ENCODE results near the gene PDLIM7. TPM values are rescaled to one million over a fixed set of nuclear protein-coding genes. Genes with fewer than 3 reads are reported as not detected.

The PDLIM7 gene
- polyA plus RNA-seq, 1 donor from 2014 or later = 21.0 TPM

DNA sequence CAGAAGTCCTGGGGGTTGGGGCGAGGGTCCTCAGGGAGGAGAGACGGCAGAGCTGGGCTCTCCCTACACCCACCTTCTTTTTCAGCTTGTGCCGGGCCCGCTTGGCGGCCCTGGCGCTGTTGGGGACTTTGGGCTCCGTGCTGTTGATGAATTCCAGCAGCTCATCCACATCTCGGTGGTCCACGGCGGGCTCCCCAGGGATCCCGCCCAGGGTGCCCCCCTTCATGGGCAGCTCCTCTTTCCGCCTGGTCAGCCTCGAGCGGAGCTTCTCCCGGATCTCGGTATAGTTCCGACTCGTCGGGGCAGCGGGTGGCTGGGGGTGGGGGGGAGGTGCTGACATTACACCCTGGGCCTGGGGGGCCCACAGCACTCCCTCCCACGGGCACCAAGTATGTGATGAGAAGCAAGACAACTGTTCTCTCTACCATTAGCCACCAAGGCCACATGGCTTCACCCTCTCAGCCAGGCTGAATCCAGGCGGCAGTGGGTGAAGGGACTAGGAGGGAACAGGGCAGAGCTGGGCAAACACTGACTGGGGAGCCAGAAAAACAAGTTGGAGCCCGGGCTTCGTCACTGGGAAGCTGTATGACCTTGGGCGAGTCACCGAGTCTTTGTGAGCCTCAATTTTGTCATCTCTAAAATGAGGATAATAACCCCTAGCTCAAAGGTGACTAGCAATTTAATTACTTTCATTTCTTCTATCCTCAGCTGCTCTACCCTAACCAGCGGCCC is 34.0 kb upstream of the PDLIM7 start:
- no peaks in the 10 kb centered on the region for H3K27me3 ChIP-seq (ENCODE audit: insufficient read depth, low read depth, low read length)
- no peaks in the 10 kb centered on the region for H4K20me1 ChIP-seq (ENCODE audit: insufficient read depth)
- no peaks in the 10 kb centered on the region for H3F3A ChIP-seq (ENCODE audit: insufficient read depth, low read length, poor library complexity, severe bottlenecking)
- H3K9me2 ChIP-seq (ENCODE audit: insufficient read depth, low read length) = no peaks in the 10 kb centered on the region
- no peaks in the 10 kb centered on the region for H3K9me3 ChIP-seq (ENCODE audit: low read length)
- H3K9ac ChIP-seq (ENCODE audit: low read length) = no peak overlapping the region
- no peak overlapping the region for H2AFZ ChIP-seq (ENCODE audit: low read depth, low read length)
- no peak overlapping the region for H3K27ac ChIP-seq (ENCODE audit: low read length)
- no peak overlapping the region for H3K4me2 ChIP-seq (ENCODE audit: low read length)
- H3K4me3 ChIP-seq (ENCODE audit: low read length) = no peak overlapping the region
- TF ChIP-seq, protein P1, sequence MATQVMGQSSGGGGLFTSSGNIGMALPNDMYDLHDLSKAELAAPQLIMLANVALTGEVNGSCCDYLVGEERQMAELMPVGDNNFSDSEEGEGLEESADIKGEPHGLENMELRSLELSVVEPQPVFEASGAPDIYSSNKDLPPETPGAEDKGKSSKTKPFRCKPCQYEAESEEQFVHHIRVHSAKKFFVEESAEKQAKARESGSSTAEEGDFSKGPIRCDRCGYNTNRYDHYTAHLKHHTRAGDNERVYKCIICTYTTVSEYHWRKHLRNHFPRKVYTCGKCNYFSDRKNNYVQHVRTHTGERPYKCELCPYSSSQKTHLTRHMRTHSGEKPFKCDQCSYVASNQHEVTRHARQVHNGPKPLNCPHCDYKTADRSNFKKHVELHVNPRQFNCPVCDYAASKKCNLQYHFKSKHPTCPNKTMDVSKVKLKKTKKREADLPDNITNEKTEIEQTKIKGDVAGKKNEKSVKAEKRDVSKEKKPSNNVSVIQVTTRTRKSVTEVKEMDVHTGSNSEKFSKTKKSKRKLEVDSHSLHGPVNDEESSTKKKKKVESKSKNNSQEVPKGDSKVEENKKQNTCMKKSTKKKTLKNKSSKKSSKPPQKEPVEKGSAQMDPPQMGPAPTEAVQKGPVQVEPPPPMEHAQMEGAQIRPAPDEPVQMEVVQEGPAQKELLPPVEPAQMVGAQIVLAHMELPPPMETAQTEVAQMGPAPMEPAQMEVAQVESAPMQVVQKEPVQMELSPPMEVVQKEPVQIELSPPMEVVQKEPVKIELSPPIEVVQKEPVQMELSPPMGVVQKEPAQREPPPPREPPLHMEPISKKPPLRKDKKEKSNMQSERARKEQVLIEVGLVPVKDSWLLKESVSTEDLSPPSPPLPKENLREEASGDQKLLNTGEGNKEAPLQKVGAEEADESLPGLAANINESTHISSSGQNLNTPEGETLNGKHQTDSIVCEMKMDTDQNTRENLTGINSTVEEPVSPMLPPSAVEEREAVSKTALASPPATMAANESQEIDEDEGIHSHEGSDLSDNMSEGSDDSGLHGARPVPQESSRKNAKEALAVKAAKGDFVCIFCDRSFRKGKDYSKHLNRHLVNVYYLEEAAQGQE (IDR thresholded peaks at IDR 0.05; ENCODE audit: borderline replicate concordance) = no peak
- TF ChIP-seq EP300 (conservative IDR thresholded peaks at IDR 0.05; ENCODE audit: poor library complexity, severe bottlenecking) (no peak), SMC3 (conservative IDR thresholded peaks at IDR 0.05; ENCODE audit: poor library complexity) (no peak), POLR2AphosphoS5 (IDR thresholded peaks at IDR 0.05) (no peak), MXI1 (conservative IDR thresholded peaks at IDR 0.05; ENCODE audit: poor library complexity, severe bottlenecking) (no peak), TAF1 (IDR thresholded peaks at IDR 0.05; ENCODE audit: low read depth) (no peak), EZH2 (IDR thresholded peaks at IDR 0.05; ENCODE audit: borderline replicate concordance, insufficient read depth, low read length, poor library complexity, severe bottlenecking) (no peak), RAD21 (conservative IDR thresholded peaks at IDR 0.05) (no peak)
- TF ChIP-seq, protein P2, sequence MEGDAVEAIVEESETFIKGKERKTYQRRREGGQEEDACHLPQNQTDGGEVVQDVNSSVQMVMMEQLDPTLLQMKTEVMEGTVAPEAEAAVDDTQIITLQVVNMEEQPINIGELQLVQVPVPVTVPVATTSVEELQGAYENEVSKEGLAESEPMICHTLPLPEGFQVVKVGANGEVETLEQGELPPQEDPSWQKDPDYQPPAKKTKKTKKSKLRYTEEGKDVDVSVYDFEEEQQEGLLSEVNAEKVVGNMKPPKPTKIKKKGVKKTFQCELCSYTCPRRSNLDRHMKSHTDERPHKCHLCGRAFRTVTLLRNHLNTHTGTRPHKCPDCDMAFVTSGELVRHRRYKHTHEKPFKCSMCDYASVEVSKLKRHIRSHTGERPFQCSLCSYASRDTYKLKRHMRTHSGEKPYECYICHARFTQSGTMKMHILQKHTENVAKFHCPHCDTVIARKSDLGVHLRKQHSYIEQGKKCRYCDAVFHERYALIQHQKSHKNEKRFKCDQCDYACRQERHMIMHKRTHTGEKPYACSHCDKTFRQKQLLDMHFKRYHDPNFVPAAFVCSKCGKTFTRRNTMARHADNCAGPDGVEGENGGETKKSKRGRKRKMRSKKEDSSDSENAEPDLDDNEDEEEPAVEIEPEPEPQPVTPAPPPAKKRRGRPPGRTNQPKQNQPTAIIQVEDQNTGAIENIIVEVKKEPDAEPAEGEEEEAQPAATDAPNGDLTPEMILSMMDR (IDR thresholded peaks at IDR 0.05; ENCODE audit: poor library complexity, severe bottlenecking) = no peak
- H3K79me2 ChIP-seq (replicated peaks; ENCODE audit: insufficient read depth, low read length) = no peaks in the 10 kb centered on the region
- H3K36me3 ChIP-seq (ENCODE audit: insufficient read depth, low read length) = no peaks in the 10 kb centered on the region

DNA sequence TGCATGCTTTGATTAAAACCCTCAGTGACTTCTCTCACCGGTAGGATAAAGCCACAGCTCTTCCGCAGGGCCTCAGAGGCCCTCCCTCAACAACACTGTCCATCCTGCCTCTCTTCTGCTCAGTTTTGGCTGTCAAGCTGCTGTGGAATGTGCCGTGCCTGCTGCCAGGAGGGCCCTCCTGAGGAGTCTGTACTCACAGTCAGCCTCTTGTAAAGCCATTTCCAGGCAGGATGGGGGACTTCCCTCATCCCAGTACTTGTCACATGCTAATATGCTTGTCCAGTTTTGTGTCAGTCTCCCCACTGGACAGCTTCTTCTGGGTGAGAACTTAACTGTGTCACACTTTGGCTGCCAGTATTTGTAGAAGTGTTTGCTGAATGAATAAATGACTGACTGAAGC is 33.2 kb upstream of the PDLIM7 start:
- Histone ChIP-seq H4K20me1 (ENCODE audit: insufficient read depth) (no peaks in the 10 kb centered on the region), H3F3A (ENCODE audit: insufficient read depth, low read length, poor library complexity, severe bottlenecking) (no peaks in the 10 kb centered on the region), H3K9ac (ENCODE audit: low read length) (no peak overlapping the region), H3K4me2 (ENCODE audit: low read length) (no peak overlapping the region), H3K4me3 (ENCODE audit: low read length) (no peak overlapping the region), H3K27me3 (ENCODE audit: insufficient read depth, low read depth, low read length) (no peaks in the 10 kb centered on the region), H3K9me2 (ENCODE audit: insufficient read depth, low read length) (no peaks in the 10 kb centered on the region), H2AFZ (ENCODE audit: low read depth, low read length) (no peak overlapping the region), H3K27ac (ENCODE audit: low read length) (no peak overlapping the region), H3K79me2 (replicated peaks; ENCODE audit: insufficient read depth, low read length) (no peaks in the 10 kb centered on the region), H3K36me3 (ENCODE audit: insufficient read depth, low read length) (no peaks in the 10 kb centered on the region), H3K9me3 (ENCODE audit: low read length) (no peaks in the 10 kb centered on the region)
- TF ChIP-seq TAF1 (IDR thresholded peaks at IDR 0.05; ENCODE audit: low read depth) = no peak
- TF ChIP-seq POLR2AphosphoS5 (IDR thresholded peaks at IDR 0.05) = no peak
- no peak for TF ChIP-seq EP300 (conservative IDR thresholded peaks at IDR 0.05; ENCODE audit: poor library complexity, severe bottlenecking)
- no peak for TF ChIP-seq EZH2 (IDR thresholded peaks at IDR 0.05; ENCODE audit: borderline replicate concordance, insufficient read depth, low read length, poor library complexity, severe bottlenecking)
- no peak for TF ChIP-seq RAD21 (conservative IDR thresholded peaks at IDR 0.05)
- TF ChIP-seq, protein P1 (IDR thresholded peaks at IDR 0.05; ENCODE audit: borderline replicate concordance) = no peak
- TF ChIP-seq, protein P2 (IDR thresholded peaks at IDR 0.05; ENCODE audit: poor library complexity, severe bottlenecking) = no peak
- no peak for TF ChIP-seq SMC3 (conservative IDR thresholded peaks at IDR 0.05; ENCODE audit: poor library complexity)

All from neural cell (in vitro differentiated cells).